Measurements from ENCODE around the gene OTOR.

OTOR gene

DNA sequence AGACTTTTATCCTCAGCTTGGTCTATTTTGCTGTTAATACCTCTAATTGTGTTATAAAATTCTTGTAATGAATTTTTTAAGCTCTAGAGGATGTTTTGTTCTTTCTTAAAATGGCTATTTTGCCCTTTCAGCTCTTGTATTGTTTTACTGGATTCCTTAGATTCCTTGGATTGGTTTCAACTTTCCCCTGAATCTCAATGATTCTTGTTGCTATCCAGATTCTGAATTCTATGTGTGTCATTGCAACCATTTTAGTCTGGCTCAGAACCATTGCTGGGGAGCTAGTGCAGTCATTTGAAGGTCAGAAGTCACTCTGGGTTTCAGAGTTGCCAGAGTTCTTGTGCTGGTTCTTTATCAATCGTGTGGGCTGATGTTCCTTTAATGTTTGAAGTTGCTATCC lies 37.1 kb downstream of the OTOR start:
- Histone ChIP-seq H3K4me1 (ENCODE audit: insufficient read depth, insufficient read length) (no peaks in the 10 kb centered on the region), H3K27me3 (ENCODE audit: insufficient read depth, insufficient read length) (no peaks in the 10 kb centered on the region), H3K4me3 (ENCODE audit: insufficient read length, low read depth) (no peak overlapping the region), H3K9me3 (ENCODE audit: insufficient read depth, low read length) (no peaks in the 10 kb centered on the region; the same call in 1 of the 2 replicates), H3K36me3 (ENCODE audit: insufficient read depth, insufficient read length, low read length) (no peaks in the 10 kb centered on the region), H3K9ac (ENCODE audit: insufficient read length, low read depth) (no peak overlapping the region)
- DNase-seq (ENCODE audit: low read depth, low spot score) = no peak
- TF ChIP-seq YY1 (IDR thresholded peaks at IDR 0.05; ENCODE audit: insufficient read depth, insufficient read length) (no peak), ZNF274 (IDR thresholded peaks at IDR 0.05; ENCODE audit: low read depth, low read length) (no peak), SUZ12 (IDR thresholded peaks at IDR 0.05; ENCODE audit: extremely low read depth, insufficient read depth, insufficient read length) (no peak)
